Fibroblast of lung (primary cell): ENCODE measurements around the gene SERPINB1.

Experiments used
- CTCF ChIP-seq, 2 donors: IDR thresholded peaks in 1 of 2; conservative IDR thresholded peaks in 1 of 2; 1 replicate in 1 of 2; 2 replicates in 1 of 2; pipeline ENCODE4 v1.5.1; 2011 to 2012; ENCODE audit warnings: low read length in 2 of 2, control low read depth in 1 of 2, inconsistent platforms in 1 of 2, low read depth in 1 of 2, mild to moderate bottlenecking in 1 of 2
- EZH2 ChIP-seq: IDR thresholded peaks from 2 replicates; pipeline ENCODE4 v1.5.1; 2012; ENCODE audit warnings: low read length, control low read depth, mild to moderate bottlenecking; ENCODE audit errors: missing control alignments

GRCh38 chr6:2841264-2842138, at the start of gene SERPINB1:
- TF ChIP-seq CTCF (conservative IDR thresholded peaks at IDR 0.05 in 1 of 2, IDR thresholded peaks at IDR 0.05 in 1 of 2; ENCODE audit: low read depth in 1 of 2, low read length in 2 of 2) (no peak), EZH2 (no peak)
